ENCODE data around the gene MRPL11.

GRCh38 chr11:66475349-66476172, 36.9 kb upstream of the MRPL11 start:
- TF ChIP-seq CTCF (IDR thresholded peaks at IDR 0.05), result no peak
- no peak for TF ChIP-seq POLR2A (IDR thresholded peaks at IDR 0.05)
- no peak for TF ChIP-seq EP300 (IDR thresholded peaks at IDR 0.05)
